SU-DHL-6 (cell line): Measurements from ENCODE around the gene TSPAN12.

Experiments
- CTCF ChIP-seq: fragments of 200-600 bp; sonication (generic); IDR thresholded peaks from one replicate; pipeline ENCODE4 v1.5.1; 2017; ENCODE audit warnings: antibody characterized with exemption, mild to moderate bottlenecking, low read length, moderate library complexity; ENCODE audit not compliant: insufficient read depth, poor library complexity, severe bottlenecking
- EZH2phosphoT487 ChIP-seq: fragments of 200-600 bp; sonication (generic), shearing (Covaris generic); conservative IDR thresholded peaks from 2 replicates; pipeline ENCODE4 v1.6.1; 2018; ENCODE audit warnings: mild to moderate bottlenecking, antibody characterized with exemption, low read length, moderate library complexity, mixed read lengths

- TF ChIP-seq CTCF (no peak), EZH2phosphoT487 (no peak)
Observed at GRCh38 chr7:120828528-120828927, 29.4 kb downstream of the TSPAN12 start.
